Measurements from ENCODE around the gene RABGAP1L. TPM values are rescaled to one million over a fixed set of nuclear protein-coding genes. Genes with fewer than 3 reads are reported as not detected.

Gene RABGAP1L
- total RNA-seq, 4 donors from 2014 or later, result 39.3 to 101 (median 63.7) TPM

- intact Hi-C loops (cut with DNase I), result no loop called here
- H3K27ac ChIP-seq (replicated peaks in 1 of 4), result peak overlapping the region; percentile 58 to 76 (median 72)
- H3K9me3 ChIP-seq, result no peaks in the 10 kb centered on the region
- H3K36me3 ChIP-seq, result no peaks in the 10 kb centered on the region
- WGBS, result 36% methylated on average over 6 of the region's 6 CpGs
- TF ChIP-seq CTCF (IDR thresholded peaks at IDR 0.05) (no peak), EP300 (IDR thresholded peaks at IDR 0.05) (no peak), POLR2A (IDR thresholded peaks at IDR 0.05; ENCODE audit: low read depth) (no peak), POLR2AphosphoS5 (IDR thresholded peaks at IDR 0.05) (peak in 1 of 2 donors; percentile 30)
- peak overlapping the region; percentile 42 to 53 (median 51) for H3K4me3 ChIP-seq
- no peaks in the 10 kb centered on the region for H3K27me3 ChIP-seq
- no peak for DNase-seq (ENCODE audit: extremely low spot score)
- H3K4me1 ChIP-seq, result no peaks in the 10 kb centered on the region
These were observed 831.2 kb downstream of the RABGAP1L start for GRCh38 chr1:174990382-174990999.

GRCh38 chr1:174991473-174991872, 832.2 kb downstream of the RABGAP1L start:
- 94% methylated on average over 1 of the region's 1 CpG for WGBS
- Histone ChIP-seq H3K4me3 (no peak overlapping the region), H3K27me3 (no peaks in the 10 kb centered on the region), H3K4me1 (peaks cover 0 to 4% (median 0%) of the 10 kb centered on the region in 4 donors), H3K27ac (replicated peaks in 1 of 4) (no peak overlapping the region), H3K36me3 (no peaks in the 10 kb centered on the region), H3K9me3 (no peaks in the 10 kb centered on the region)
- intact Hi-C loops (cut with DNase I), result no loop called here
- DNase-seq (ENCODE audit: extremely low spot score), result no peak
- TF ChIP-seq CTCF (IDR thresholded peaks at IDR 0.05) (no peak), EP300 (IDR thresholded peaks at IDR 0.05) (no peak), POLR2AphosphoS5 (IDR thresholded peaks at IDR 0.05) (no peak), POLR2A (IDR thresholded peaks at IDR 0.05; ENCODE audit: low read depth) (no peak)

- no peaks in the 10 kb centered on the region for H3K9me3 ChIP-seq
- H3K36me3 ChIP-seq, result no peaks in the 10 kb centered on the region
- no peak overlapping the region for H3K27ac ChIP-seq (replicated peaks in 1 of 4)
- TF ChIP-seq CTCF (IDR thresholded peaks at IDR 0.05) (no peak), POLR2AphosphoS5 (IDR thresholded peaks at IDR 0.05) (no peak), EP300 (IDR thresholded peaks at IDR 0.05) (no peak), POLR2A (IDR thresholded peaks at IDR 0.05; ENCODE audit: low read depth) (no peak)
- intact Hi-C loops (cut with DNase I), result no loop called here
- WGBS, result 80% methylated on average over 3 of the region's 3 CpGs
- no peak overlapping the region for H3K4me3 ChIP-seq
- no peaks in the 10 kb centered on the region for H3K27me3 ChIP-seq
- DNase-seq (ENCODE audit: extremely low spot score), result no peak
- peaks cover 0 to 17% (median 7%) of the 10 kb centered on the region in 4 donors for H3K4me1 ChIP-seq
These were observed 835.8 kb downstream of the RABGAP1L start for GRCh38 chr1:174995121-174995520.

- 89% methylated on average over 1 of the region's 1 CpG for WGBS
- no peaks in the 10 kb centered on the region for H3K36me3 ChIP-seq
- H3K9me3 ChIP-seq, result no peaks in the 10 kb centered on the region
- H3K4me1 ChIP-seq, result peaks cover under 1 to 21% (median 14%) of the 10 kb centered on the region in 4 donors
- no peak overlapping the region for H3K27ac ChIP-seq (replicated peaks in 1 of 4)
- no peaks in the 10 kb centered on the region for H3K27me3 ChIP-seq
- TF ChIP-seq POLR2A (IDR thresholded peaks at IDR 0.05; ENCODE audit: low read depth) (no peak), EP300 (IDR thresholded peaks at IDR 0.05) (no peak), CTCF (IDR thresholded peaks at IDR 0.05) (no peak), POLR2AphosphoS5 (IDR thresholded peaks at IDR 0.05) (no peak)
- intact Hi-C loops (cut with DNase I), result no loop called here
- H3K4me3 ChIP-seq, result no peak overlapping the region
- no peak for DNase-seq (ENCODE audit: extremely low spot score)
These were observed 836.6 kb downstream of the RABGAP1L start for GRCh38 chr1:174995916-174996315.

GRCh38 chr1:174996476-174996875, 837.2 kb downstream of the RABGAP1L start:
- no peak overlapping the region for H3K27ac ChIP-seq (replicated peaks in 1 of 4)
- intact Hi-C loops (cut with DNase I), result no loop called here

More at GRCh38 chr1:174996476-174996875, 837.2 kb downstream of the RABGAP1L start:
- H3K36me3 ChIP-seq, result no peaks in the 10 kb centered on the region
- WGBS, result 12% methylated on average over 1 of the region's 1 CpG
- H3K4me1 ChIP-seq, result peaks cover 6 to 26% (median 20%) of the 10 kb centered on the region in 4 donors
- no peaks in the 10 kb centered on the region for H3K9me3 ChIP-seq
- no peak for DNase-seq (ENCODE audit: extremely low spot score)
- TF ChIP-seq EP300 (IDR thresholded peaks at IDR 0.05), result no peak
- TF ChIP-seq CTCF (IDR thresholded peaks at IDR 0.05), result no peak
- no peak for TF ChIP-seq POLR2A (IDR thresholded peaks at IDR 0.05; ENCODE audit: low read depth)
- TF ChIP-seq POLR2AphosphoS5 (IDR thresholded peaks at IDR 0.05), result no peak
- no peak overlapping the region for H3K4me3 ChIP-seq
- no peaks in the 10 kb centered on the region for H3K27me3 ChIP-seq
